ENCODE measurements around the gene ITGA2.

- no peak for TF ChIP-seq EZH2 (IDR thresholded peaks at IDR 0.05; ENCODE audit: insufficient read depth, poor library complexity, severe bottlenecking)
- no peak for TF ChIP-seq EZH2phosphoT487 (IDR thresholded peaks at IDR 0.05; ENCODE audit: insufficient read depth, low read depth)
Measured at GRCh38 chr5:53128481-53128880, 139.3 kb downstream of the ITGA2 start.

All from GM23248 (cell line).